Neural cell (in vitro differentiated cells): ENCODE results near the gene NRG3. TPM values are rescaled to one million over a fixed set of nuclear protein-coding genes. Genes with fewer than 3 reads are reported as not detected.

ENCODE experiments used
- H2AFZ ChIP-seq: fragments of 200-600, 300-800 bp; sonication (generic), shearing (Covaris generic); 2 replicates; pipeline ENCODE4 v1.6.0; 2014; ENCODE audit warnings: low read depth, mild to moderate bottlenecking, antibody characterized with exemption, low read length, moderate library complexity
- H3F3A ChIP-seq: fragments of 200-600 bp; shearing (Covaris generic); 2 replicates; pipeline ENCODE4 v1.6.1; 2016; ENCODE audit warnings: mild to moderate bottlenecking, moderate library complexity, mixed read lengths, antibody characterized with exemption, low read length; ENCODE audit not compliant: insufficient read depth, poor library complexity, severe bottlenecking
- H3K27ac ChIP-seq: fragments of 200-600, 300-800 bp; sonication (generic), shearing (Covaris generic); 2 replicates; pipeline ENCODE4 v1.5.1; 2014; ENCODE audit warnings: mild to moderate bottlenecking, low read length, moderate library complexity
- H3K27me3 ChIP-seq: fragments of 300-800, 200-600 bp; sonication (generic), shearing (Covaris generic); 2 replicates; pipeline ENCODE4 v1.6.0; 2014; ENCODE audit warnings: mild to moderate bottlenecking, low read depth, low read length, moderate library complexity; ENCODE audit not compliant: insufficient read depth
- H3K36me3 ChIP-seq: fragments of 300-800, 200-600 bp; sonication (generic), shearing (Covaris generic); 2 replicates; pipeline ENCODE4 v1.5.1; 2014; ENCODE audit warnings: mild to moderate bottlenecking, antibody characterized with exemption, low read length, moderate library complexity; ENCODE audit not compliant: insufficient read depth
- H3K4me2 ChIP-seq: fragments of 300-800, 200-600 bp; sonication (generic), shearing (Covaris generic); 2 replicates; pipeline ENCODE4 v1.6.0; 2014; ENCODE audit warnings: mild to moderate bottlenecking, low read length
- H3K4me3 ChIP-seq: fragments of 300-800, 200-600 bp; sonication (generic), shearing (Covaris generic); 2 replicates; pipeline ENCODE4 v1.5.1; 2014; ENCODE audit warnings: mild to moderate bottlenecking, low read length, moderate library complexity
- H3K79me2 ChIP-seq: fragments of 200-600 bp; shearing (Covaris generic); replicated peaks from 2 replicates; pipeline ENCODE4 v1.6.0; 2014; ENCODE audit warnings: mild to moderate bottlenecking, low read length, moderate library complexity; ENCODE audit not compliant: insufficient read depth
- H3K9ac ChIP-seq: fragments of 300-800, 200-600 bp; sonication (generic), shearing (Covaris generic); 2 replicates; pipeline ENCODE4 v1.6.1; 2016; ENCODE audit warnings: mild to moderate bottlenecking, low read length, mixed read lengths
- H3K9me2 ChIP-seq: fragments of 200-600 bp; shearing (Covaris generic); 2 replicates; pipeline ENCODE4 v1.6.1; 2016; ENCODE audit warnings: mild to moderate bottlenecking, low read length, mixed read lengths; ENCODE audit not compliant: insufficient read depth
- H3K9me3 ChIP-seq: fragments of 200-600, 300-800 bp; sonication (generic), shearing (Covaris generic); 2 replicates; pipeline ENCODE4 v1.6.1; 2016; ENCODE audit warnings: mild to moderate bottlenecking, mixed run types, low read length, moderate library complexity, mixed read lengths
- H4K20me1 ChIP-seq: fragments of 200-600 bp; shearing (Covaris generic); 2 replicates; pipeline ENCODE4 v1.6.1; 2016; ENCODE audit warnings: mild to moderate bottlenecking, mixed run types; ENCODE audit not compliant: insufficient read depth
- CTCF ChIP-seq: fragments of 450-650 bp; IDR thresholded peaks from 2 replicates; pipeline ENCODE4 v1.5.1; 2014; ENCODE audit warnings: antibody characterized with exemption, mild to moderate bottlenecking, moderate library complexity; ENCODE audit not compliant: poor library complexity, severe bottlenecking
- EP300 ChIP-seq: fragments of 450-650 bp; conservative IDR thresholded peaks from 2 replicates; pipeline ENCODE4 v1.6.1; 2014; ENCODE audit warnings: antibody characterized with exemption, mild to moderate bottlenecking, moderate library complexity; ENCODE audit not compliant: poor library complexity, severe bottlenecking
- EZH2 ChIP-seq: fragments of 200-600, 300-800 bp; shearing (Covaris generic), sonication (generic); IDR thresholded peaks from 2 replicates; pipeline ENCODE4 v1.6.1; 2014; ENCODE audit warnings: antibody characterized with exemption, low read length, borderline replicate concordance, mild to moderate bottlenecking; ENCODE audit not compliant: insufficient read depth, poor library complexity, severe bottlenecking
- MXI1 ChIP-seq: fragments of 450-650 bp; conservative IDR thresholded peaks from 2 replicates; pipeline ENCODE4 v1.6.1; 2014; ENCODE audit warnings: antibody characterized with exemption, mild to moderate bottlenecking; ENCODE audit not compliant: poor library complexity, severe bottlenecking
- POLR2AphosphoS5 ChIP-seq: IDR thresholded peaks from 2 replicates; pipeline ENCODE4 v1.6.1; 2012
- RAD21 ChIP-seq: fragments of 450-650 bp; conservative IDR thresholded peaks from 2 replicates; pipeline ENCODE4 v1.6.1; 2014; ENCODE audit warnings: antibody characterized with exemption, mild to moderate bottlenecking, moderate library complexity
- REST ChIP-seq: IDR thresholded peaks from 2 replicates; pipeline ENCODE4 v1.6.1; 2012; ENCODE audit warnings: borderline replicate concordance
- SMC3 ChIP-seq: fragments of 450-650 bp; conservative IDR thresholded peaks from 2 replicates; pipeline ENCODE4 v1.6.1; 2014; ENCODE audit warnings: antibody characterized with exemption, mild to moderate bottlenecking, moderate library complexity; ENCODE audit not compliant: poor library complexity
- TAF1 ChIP-seq: IDR thresholded peaks from 2 replicates; pipeline ENCODE4 v1.6.1; 2012; ENCODE audit warnings: low read depth
- polyA plus RNA-seq: library from polyadenylated mRNA; depleted of rRNA; stranded (reverse); fragments of >200 nt; gene quantifications from 2 replicates; pipeline ENCODE4 v1.2.3, GENCODE V29; 2014

The NRG3 gene
- polyA plus RNA-seq, 1 donor from 2014 or later: 14.0 TPM

- Histone ChIP-seq H2AFZ (no peak overlapping the region), H3K9me3 (no peaks in the 10 kb centered on the region), H3K9me2 (no peaks in the 10 kb centered on the region)
These were observed 631.8 kb downstream of the NRG3 start for GRCh38 chr10:82506680-82507376.

GRCh38 chr10:82515256-82515655 lies 640.3 kb downstream of the NRG3 start:
- H2AFZ ChIP-seq: no peak overlapping the region
- H4K20me1 ChIP-seq: no peaks in the 10 kb centered on the region
- H3K36me3 ChIP-seq: no peaks in the 10 kb centered on the region
- H3K9ac ChIP-seq: no peak overlapping the region
- no peaks in the 10 kb centered on the region for H3F3A ChIP-seq
- H3K9me2 ChIP-seq: no peaks in the 10 kb centered on the region
- no peak overlapping the region for H3K27ac ChIP-seq
- no peaks in the 10 kb centered on the region for H3K9me3 ChIP-seq
- H3K4me2 ChIP-seq: no peak overlapping the region
- H3K79me2 ChIP-seq: no peaks in the 10 kb centered on the region
- H3K27me3 ChIP-seq: no peaks in the 10 kb centered on the region
- no peak overlapping the region for H3K4me3 ChIP-seq
- TF ChIP-seq REST (no peak), POLR2AphosphoS5 (no peak), MXI1 (no peak), RAD21 (no peak), EP300 (no peak), EZH2 (no peak)

More at GRCh38 chr10:82506680-82507376, 631.8 kb downstream of the NRG3 start:
- Histone ChIP-seq H3K27me3 (no peaks in the 10 kb centered on the region), H3K4me3 (peak overlapping the region; percentile 30), H3K9ac (peak overlapping the region; percentile 30), H3F3A (no peaks in the 10 kb centered on the region), H4K20me1 (no peaks in the 10 kb centered on the region), H3K79me2 (no peaks in the 10 kb centered on the region), H3K27ac (peak overlapping the region; percentile 70), H3K36me3 (no peaks in the 10 kb centered on the region), H3K4me2 (peak overlapping the region; percentile 25)
- TF ChIP-seq REST (peak; percentile 97), EP300 (peak; percentile 93), CTCF (no peak), RAD21 (peak; percentile 22), TAF1 (no peak), SMC3 (no peak), MXI1 (peak; percentile 63), EZH2 (no peak), POLR2AphosphoS5 (peak; percentile 84)
